ENCODE results near the gene NAA60.
"Not testable (repeated sequence)": the region's sequence is repeated elsewhere in the genome, so short reads cannot be mapped to it uniquely, and the experiment has no call there.

The NAA60 gene

DNA sequence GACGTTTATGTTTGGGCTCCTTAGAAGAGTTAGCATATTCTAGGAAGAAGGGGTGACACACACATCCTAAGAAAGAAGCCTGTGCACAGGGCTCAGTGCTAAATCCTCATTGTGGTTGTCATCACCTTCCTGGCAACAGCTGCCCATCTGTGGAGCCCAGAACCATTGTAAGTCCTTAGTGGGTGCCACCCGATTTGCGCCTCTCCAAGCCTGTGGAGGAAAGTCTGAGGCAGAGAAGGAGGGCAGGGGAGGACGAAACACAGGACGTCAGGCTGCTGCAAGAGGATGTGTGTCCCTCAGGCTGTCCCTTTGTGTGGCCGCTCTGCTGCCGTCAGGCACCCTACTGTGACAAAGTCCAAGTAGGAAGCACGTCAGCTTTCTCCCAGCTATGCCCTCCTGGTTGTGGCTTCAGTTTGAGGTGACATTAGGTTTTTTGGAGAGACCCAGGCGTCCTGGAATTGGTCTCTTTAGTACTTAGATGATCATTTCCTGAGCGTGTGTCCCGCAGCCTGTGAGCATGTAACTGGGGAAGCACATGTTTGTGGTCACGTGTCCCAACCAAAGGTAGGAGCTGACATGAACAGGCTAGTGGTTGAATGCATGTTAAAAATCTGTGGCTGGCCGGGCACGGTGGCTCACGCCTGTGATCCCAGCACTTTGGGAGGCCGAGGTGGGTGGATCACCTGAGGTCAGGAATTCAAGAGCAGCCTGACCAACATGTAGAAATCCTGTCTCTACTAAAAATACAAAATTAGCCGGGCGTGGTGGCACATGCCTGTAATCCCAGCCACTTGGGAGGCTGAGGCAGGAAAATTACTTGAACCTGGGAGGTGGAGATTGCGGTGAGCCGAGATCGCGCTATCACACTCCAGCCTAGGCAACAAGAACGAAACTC, 68.1 kb downstream of the NAA60 start:
- DNase-seq, result no peak

GRCh38 chr16:3513892-3514583, 70.6 kb downstream of the NAA60 start:
- no peak for DNase-seq

GRCh38 chr16:3514621-3515020, 71.1 kb downstream of the NAA60 start:
- DNase-seq, result no peak

DNA sequence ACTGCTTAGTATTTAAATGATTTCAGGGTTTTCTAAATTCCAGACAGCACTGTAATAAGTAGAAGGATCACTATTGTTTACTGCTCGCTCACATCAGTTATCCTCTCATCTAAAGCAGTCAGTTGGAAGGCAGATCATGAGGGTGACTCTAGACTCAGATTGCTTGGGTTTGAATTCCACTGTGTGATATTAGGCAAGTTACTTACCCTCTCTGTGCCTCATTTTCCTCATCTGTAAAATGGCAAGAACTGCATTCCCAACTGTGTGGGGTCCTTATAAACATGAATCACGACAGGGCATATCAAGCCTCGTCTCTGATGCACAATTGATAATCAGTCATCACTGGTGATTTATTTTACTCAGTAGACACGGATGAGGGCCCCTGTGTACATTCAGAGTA, 72.4 kb downstream of the NAA60 start:
- DNase-seq, result no peak

GRCh38 chr16:3518292-3518985, 75.0 kb downstream of the NAA60 start:
- DNase-seq, result no peak

DNA sequence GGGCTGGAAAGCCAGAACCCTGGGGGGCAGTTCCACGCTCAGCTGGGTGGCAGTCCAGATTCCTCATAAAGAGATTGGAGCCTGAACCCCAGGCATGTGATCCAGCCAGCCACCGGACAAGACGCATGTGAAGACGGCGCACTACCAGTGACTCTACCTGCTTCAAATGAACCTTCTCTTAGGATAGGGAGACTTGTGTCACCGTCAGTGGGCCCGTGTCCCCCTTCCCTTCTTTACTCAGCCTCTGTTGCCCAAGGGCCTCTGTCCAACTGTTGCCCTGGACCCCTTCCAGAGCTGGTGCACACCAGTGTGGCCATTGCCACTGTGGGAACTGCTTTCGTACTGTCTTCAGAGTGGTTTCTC, 75.5 kb downstream of the NAA60 start:
- DNase-seq, result no peak

DNA sequence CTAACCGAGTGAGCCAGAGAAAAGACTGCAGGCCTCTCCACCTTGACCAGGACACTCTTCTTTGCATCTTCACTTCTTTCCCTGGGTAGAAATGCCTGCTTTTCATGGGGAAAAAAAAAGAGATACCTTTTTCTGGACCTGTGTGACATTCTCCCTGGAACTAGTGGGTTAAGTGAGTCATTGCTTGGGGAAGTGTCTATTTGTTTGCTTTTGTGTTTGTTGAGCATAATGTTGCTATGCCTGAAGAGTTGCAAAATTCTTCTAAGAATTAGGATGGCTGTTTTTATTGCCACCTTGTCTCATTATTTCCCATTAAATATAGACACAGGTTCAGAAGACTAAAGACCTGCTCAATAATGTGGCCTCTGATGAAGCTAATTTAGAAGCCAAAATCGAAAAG, 76.1 kb downstream of the NAA60 start:
- DNase-seq, result no peak

GRCh38 chr16:3520413-3520812, 76.9 kb downstream of the NAA60 start:
- no peak for DNase-seq

DNA sequence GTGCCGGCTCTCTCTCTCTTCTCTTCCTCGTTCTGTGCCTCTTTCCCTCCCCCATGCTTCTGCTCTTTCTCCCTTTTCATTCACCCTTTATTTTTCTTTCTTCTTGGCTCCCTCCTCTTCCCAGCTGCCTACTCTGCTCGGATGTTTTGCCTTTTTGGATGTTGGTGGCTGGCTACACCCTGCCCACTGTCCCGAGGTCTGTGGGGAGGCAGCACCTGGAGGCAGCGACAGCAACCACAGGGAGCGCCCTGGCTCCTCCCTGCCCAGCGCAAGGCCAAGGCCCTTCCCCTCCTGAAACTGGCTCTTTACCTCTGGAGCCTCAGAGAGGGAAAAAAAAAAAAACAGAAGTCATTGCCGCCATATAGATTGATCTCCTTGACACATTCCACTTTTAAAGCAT, 77.4 kb downstream of the NAA60 start:
- no peak for DNase-seq

GRCh38 chr16:3523281-3523680, 79.8 kb downstream of the NAA60 start:
- DNase-seq, result no peak

- no peak for DNase-seq
Observed at GRCh38 chr16:3525951-3526350, 82.5 kb downstream of the NAA60 start.

DNA sequence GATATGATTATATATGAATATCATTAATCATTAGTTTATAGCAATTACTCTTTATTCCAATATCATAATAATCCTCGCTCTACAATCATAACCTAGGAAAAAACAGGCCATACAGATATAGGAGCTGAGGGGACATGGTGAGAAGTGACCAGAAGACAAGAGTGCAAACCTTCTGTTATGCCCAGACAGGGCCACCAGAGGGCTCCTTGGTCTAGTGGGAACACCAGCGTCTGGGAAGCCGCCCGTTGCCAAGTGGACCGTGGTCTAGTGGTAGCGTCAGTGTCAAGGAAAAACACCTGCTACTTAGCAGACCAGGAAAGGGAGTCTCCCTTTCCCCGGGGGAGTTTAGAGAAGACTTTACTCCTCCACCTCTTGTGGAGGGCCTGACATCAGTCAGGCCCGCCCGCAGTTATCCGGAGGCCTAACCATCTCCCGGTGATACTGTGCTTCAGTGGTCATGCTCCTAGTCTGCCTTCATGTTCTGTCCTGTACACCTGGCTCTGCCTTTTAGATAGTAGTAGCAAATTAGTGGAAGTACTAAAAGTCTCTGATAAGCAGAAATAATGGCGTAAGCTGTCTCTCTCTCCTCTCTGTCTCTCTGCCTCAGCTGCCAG, 83.8 kb downstream of the NAA60 start:
- not testable (repeated sequence) for DNase-seq

DNA sequence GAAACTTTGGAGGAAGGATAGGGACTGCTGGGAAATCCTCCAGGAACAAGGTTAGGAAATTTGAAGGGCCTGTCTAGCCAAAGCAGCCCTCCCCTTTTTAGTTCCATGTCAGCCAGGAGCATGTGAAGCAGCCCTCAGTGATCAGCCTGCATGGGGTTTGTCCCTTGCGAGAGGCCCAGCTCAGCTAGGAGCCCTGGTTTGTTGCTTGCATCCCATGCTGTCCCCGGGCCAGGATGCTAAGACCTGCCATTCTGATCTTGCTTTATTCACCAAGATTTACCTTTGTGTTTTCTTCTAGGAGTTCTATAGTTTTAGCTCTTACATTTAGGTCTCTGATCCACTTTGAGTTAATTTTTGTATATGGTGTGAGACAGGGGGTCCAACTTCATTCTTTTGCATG, 84.9 kb downstream of the NAA60 start:
- no peak for DNase-seq

- no peak for DNase-seq
Observed at GRCh38 chr16:3529175-3529574, 85.7 kb downstream of the NAA60 start.

GRCh38 chr16:3530371-3530914, 87.0 kb downstream of the NAA60 start:
- DNase-seq, result no peak

GRCh38 chr16:3532741-3533140, 89.3 kb downstream of the NAA60 start:
- DNase-seq, result no peak

GRCh38 chr16:3534126-3534525, 90.6 kb downstream of the NAA60 start:
- DNase-seq, result no peak

DNA sequence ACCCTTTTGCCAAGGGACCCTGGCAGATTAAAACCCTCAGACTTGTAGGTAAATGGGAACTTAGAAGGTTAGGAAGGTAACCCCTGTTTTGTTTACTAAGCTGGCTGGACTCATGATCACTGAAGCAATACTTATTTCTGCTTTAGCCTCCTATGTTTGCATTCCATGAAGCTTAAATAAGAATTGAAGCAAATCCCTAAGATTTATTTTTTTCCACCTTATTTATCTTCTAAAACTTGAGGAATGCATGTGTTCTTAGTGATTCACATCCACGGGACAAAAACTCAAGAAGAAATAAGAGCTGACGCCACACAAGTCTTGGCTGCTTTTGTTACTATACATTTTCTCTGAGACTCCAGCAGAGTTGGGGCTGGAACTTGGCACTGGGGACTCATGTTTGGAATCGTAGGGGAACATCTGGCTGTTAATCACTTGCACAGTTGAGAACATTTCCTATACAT, 92.8 kb downstream of the NAA60 start:
- no peak for DNase-seq

All from cortex of kidney (tissue), 1 donor.